GM15510 (cell line): ENCODE results near the gene SURF2.
A peak's percentile ranks its signal among the peaks of the same experiment; 100 is the strongest.

Experiments used
- POLR2A ChIP-seq: IDR thresholded peaks from 3 replicates; pipeline ENCODE4 v1.6.1; 2011; ENCODE audit warnings: borderline replicate concordance; ENCODE audit not compliant: insufficient read length; ENCODE audit errors: extremely low read depth

SURF2 gene

DNA sequence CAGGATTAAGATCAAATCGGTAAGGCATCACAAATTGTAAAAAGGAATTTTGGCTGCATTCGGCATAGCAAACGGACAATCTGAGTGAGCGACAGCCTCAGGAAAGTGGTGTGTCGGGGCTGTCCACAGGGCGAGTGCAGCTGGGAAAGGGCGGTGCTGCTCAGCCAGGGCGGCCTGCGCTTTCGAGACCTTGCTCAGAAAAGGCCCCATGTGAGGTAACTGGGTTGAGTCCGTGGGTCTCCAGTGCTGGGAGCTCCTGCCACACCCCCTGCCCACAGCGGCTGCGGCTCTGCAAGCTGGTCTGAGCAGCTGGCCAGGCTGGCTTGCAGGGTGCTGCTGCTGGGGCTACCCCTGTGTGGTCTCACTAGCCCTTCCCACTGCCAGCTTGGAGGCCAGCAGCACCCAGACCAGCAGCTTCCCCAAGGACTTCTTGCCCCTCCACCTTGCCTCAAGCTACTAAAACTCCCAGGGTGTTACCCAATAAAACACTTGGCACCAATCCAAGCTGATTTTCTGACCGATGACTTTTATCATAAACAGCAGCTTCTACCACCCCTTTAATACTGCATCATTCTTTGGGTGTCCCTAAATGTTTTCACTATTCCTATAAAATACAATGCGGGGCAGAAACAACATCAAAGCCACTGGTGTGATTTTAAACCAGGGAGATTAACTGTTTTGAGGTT is 6.2 kb downstream of the SURF2 start:
- no peak for TF ChIP-seq POLR2A

DNA sequence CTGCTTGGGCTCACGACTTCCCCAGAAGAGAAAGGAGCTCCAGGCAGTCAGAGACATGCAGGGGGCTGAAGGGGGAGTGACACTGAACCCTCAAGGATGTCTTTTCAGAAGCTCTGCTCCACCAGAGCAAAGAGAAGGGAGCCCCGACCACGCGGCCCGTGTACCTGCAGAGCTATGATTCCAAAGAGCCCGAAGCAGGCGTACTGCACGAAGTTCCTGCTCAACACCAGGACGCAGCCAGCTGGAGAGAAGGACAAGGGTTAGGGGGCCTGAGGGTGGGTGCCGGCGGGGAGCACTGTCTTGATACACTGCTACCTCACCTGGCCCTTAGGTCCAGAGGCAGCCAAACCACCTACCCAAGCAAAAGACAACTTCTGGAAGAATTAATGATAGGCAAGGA is 10.1 kb downstream of the SURF2 start:
- no peak for TF ChIP-seq POLR2A

GRCh38 chr9:133367221-133367620 is 10.9 kb downstream of the SURF2 start:
- TF ChIP-seq POLR2A, result no peak

GRCh38 chr9:133367778-133368177 is 11.4 kb downstream of the SURF2 start:
- TF ChIP-seq POLR2A, result no peak

GRCh38 chr9:133368249-133368881 is 12.0 kb downstream of the SURF2 start:
- TF ChIP-seq POLR2A, result no peak

- TF ChIP-seq POLR2A, result no peak
Observed at GRCh38 chr9:133369422-133369821, 13.1 kb downstream of the SURF2 start.

DNA sequence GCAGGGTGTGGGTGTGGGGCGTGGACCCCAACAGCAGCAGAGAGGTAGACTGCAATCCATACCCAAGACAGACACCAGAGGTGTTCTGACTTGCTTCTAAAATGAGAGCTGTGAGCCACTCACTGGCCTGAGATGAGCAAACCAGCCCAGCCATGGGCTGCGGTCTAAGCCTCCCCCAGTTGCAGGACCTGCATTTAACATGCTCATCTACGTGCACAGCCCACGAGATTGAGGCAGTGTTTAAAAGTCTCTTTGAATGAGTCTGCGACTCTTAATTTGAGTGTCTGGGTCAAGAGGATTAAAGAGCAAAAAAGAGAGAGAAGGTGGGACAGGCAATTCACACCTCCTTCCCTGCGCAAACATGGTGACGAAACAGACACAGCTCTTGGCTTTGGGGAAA is 13.6 kb downstream of the SURF2 start:
- no peak for TF ChIP-seq POLR2A

GRCh38 chr9:133370685-133371084 is 14.3 kb downstream of the SURF2 start:
- no peak for TF ChIP-seq POLR2A

- TF ChIP-seq POLR2A, result no peak
Observed at GRCh38 chr9:133371261-133371711, 14.9 kb downstream of the SURF2 start.

- no peak for TF ChIP-seq POLR2A
Observed at GRCh38 chr9:133372144-133372543, 15.8 kb downstream of the SURF2 start.

DNA sequence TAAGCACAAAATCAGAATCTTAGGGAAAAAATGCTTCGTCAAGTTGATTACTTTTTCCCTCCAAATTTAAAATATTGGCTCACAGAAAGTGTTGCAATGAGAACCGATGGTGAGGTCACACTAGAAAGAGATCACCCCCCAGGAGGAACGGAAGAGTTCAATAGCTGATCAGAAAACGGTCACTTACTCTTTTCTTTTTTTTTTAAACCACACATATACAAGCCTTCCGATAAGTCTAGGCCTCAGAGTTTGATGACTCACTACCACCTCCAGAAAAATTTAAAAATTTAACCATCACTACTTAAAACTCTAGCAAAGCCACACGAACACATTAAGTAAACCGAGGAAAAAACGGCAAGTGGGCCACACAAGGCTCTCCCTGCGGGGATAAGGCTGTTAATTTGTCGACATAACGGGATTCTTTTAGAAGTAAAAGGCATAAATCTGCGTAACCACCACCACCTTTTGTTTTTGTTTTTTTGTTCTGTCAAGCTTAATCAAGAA is 18.3 kb downstream of the SURF2 start:
- no peak for TF ChIP-seq POLR2A

DNA sequence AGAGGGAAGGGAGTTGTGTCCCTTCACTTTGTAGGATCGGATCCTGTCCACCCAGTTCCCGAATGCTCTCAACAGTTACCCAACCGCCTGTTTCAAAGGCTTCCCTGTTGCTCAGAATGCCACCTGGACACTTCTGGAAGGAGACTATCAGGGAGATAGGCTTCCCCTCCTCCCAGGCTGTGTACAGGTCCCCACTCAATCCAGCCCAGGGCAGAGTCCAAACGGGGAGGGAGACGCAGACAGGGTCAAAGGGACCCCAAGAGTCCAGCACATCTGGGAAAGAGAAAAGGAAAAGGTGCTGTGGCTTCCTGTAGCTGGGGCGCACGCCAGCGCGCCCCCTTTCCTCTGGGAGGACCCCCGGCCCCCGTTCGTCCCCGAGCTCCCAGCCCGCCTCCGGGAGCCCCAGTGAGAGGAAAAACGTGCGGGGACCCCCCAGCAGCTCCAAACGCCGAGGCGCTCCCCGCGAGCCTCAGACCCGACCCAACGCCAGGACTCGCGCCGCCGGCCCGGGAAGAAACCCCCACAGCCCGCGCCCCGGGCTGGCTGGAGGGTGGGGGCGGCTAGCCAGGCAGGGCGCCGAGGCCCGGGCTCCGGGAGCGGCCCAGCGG is 18.9 kb downstream of the SURF2 start:
- TF ChIP-seq POLR2A, result no peak

GRCh38 chr9:133375724-133376654 is 19.6 kb downstream of the SURF2 start, which contains the start of the genes STKLD1 and SURF4:
Gene STKLD1 (plus strand): TSS chr9:133376366. CDS start chr9:133376474, 108 bp downstream.
Gene SURF4 (minus strand): TSS chr9:133376060. CDS start chr9:133375969, 91 bp downstream.
- TF ChIP-seq POLR2A, result peak; percentile 92

DNA sequence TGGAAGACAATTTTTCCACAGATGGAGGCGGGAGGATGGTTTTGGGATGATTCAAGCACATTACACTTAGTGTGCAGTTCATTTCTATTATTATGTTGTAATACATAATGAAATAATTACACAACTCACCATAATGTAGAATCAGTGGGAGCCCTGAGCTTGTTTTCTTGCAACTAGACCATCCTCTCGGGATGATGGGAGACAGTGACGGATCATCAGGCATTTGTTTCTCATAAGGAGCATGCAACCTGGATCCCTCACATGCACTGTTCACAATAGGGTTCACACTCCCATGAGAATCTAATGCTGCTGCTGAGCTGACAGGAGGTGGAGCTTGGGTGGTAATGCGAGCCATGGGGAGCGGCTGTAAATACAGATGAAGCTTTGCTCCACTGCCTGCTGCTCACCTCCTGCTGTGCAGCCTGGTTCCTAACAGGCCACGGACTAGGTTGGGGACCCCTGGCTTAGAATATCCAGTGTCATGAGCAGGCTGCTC is 21.4 kb downstream of the SURF2 start:
- no peak for TF ChIP-seq POLR2A

GRCh38 chr9:133378408-133378962 is 22.1 kb downstream of the SURF2 start:
- TF ChIP-seq POLR2A, result no peak
